Endometrial microvascular endothelial cells (primary cell): Measurements from ENCODE around the gene PTPRN2. TPM values are rescaled to one million over a fixed set of nuclear protein-coding genes. Genes with fewer than 3 reads are reported as not detected.
"Not testable (repeated sequence)": the region's sequence is repeated elsewhere in the genome, so short reads cannot be mapped to it uniquely, and the experiment has no call there.

ENCODE experiments used
- in situ Hi-C: cut with HindIII; loops from 2 replicates; pipeline ENCODE4 v1.10.0; 2017; ENCODE audit warnings: low sequenced_read_pairs, low pct_unique_long_range_greater_than_20kb; ENCODE audit errors: inconsistent ontology term
- total RNA-seq: library from RNA; depleted of rRNA; stranded (reverse); fragments of >200 nt; gene quantifications from one replicate; pipeline ENCODE4 v1.2.3, GENCODE V29; 2015; ENCODE audit errors: inconsistent ontology term

Gene PTPRN2
- total RNA-seq, 1 donor from 2014 or later, result 13.3 TPM

DNA sequence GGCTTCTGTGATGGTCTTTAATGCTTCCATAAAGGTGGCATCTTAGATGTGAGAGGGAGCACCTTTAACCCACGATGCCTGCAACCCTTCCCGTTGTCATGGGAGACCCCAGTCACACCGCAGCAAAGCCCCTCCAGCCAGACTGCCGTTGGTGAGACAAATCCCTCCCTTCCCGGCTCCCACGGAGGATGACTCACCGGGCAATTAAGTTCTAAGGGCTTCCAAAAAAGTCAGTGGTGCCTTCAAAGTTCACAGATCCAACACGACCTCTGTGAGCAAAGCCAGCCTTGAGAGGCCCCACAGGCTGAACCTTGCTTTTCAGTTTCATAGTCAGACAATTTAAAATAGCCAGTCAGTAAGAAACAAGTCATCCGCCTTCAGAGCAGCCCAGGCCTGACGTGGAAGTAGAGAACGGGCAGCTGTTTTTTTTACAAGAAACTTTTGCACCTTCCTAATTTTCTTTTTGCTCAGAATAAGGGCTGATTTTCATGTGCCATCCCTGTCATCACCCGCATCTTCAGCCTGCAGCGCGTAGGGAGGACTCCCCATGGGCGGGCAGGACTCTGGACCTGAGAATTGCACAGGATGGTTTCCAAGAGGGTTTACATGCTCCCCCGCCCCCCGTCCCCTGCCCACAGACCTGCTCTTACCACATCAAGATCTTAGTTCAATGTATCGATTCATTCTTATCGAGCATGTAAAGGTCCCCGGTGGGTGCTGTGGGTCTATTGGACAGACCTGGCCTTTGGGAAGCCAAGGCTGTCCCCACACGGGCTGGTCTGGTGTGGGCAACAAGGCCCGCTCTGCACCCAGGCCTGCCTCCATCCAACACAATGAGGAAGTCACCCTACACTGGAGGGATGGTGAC, 916.9 kb downstream of the PTPRN2 start:
- in situ Hi-C loops, result no loop called here

DNA sequence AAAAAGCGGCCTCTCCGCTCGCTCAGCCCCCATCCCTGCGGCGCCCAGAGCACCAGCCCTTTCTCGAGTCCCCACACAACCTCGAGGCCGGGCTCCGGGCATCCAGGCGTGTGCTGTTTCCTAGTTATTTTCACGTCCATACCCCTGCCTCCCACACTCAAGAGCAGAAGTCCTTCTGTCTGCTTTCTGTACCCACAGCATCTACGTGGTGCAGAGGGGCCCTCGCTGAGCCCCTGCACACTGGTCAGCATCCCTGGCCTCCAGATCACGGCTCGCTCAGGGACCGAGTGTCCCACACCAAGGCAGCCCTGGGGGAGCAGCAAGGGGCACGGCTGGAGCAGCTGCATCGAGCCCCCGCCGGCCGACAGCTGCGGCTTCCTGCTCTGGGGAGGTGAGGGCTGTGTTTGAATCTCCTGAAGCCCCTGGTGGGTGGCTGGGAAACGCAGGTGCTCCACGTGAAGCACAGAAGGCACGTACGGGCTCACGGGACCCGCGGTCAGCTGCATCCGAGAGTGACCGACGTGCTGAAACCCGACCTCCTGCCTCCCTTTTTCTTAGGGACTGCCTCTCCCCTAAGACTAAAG, 917.8 kb downstream of the PTPRN2 start:
- in situ Hi-C loops, result no loop called here

GRCh38 chr7:157668884-157669767, 918.5 kb downstream of the PTPRN2 start:
- in situ Hi-C loops, result no loop called here

GRCh38 chr7:157668221-157668883, 919.3 kb downstream of the PTPRN2 start:
- in situ Hi-C loops, result no loop called here

GRCh38 chr7:157667731-157668130, 919.9 kb downstream of the PTPRN2 start:
- in situ Hi-C loops, result no loop called here

DNA sequence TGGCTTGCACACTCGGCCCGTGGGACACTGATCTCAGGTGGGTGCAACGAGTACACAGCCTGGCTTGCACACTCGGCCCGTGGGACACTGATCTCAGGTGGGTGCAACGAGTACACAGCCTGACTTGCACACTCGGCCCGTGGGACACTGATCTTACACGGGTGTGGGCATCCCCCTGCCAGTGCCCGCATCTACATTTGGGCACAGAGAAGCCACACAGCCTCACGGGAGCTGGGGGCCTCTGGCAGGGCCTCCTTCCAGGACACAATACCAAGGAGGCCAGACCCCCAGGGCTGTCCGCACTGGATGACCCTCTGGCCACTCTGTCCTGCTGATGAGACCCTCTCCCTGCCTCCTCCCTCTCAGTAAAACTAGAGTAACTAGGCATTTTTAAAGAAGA, 920.4 kb downstream of the PTPRN2 start:
- in situ Hi-C loops, result no loop called here

DNA sequence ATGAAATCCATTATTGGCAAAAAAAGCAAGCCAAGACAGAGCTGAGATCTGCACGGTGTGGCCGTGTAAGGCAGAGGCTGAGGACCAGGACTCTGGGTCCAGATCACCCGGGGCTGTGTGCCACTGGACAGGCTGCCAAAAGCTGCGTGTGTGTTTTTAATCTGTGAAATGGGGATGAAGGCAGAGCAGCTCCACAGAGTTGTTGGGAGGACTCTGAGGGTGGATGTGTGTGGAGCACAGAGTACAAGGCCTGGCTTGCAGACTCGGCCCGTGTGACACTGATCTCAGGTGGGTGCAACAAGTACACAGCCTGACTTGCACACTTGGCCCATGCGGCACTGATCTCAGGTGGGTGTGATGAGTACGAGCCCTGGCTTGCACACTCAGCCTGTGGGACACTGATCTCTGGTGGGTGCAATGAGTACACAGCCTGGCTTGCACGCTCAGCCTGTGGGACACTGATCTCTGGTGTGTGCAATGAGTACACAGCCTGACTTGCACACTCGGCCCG, 921.0 kb downstream of the PTPRN2 start:
- in situ Hi-C loops, result no loop called here

GRCh38 chr7:157665634-157665988, 922.0 kb downstream of the PTPRN2 start:
- in situ Hi-C loops, result not testable (repeated sequence)

GRCh38 chr7:157664871-157665633, 922.6 kb downstream of the PTPRN2 start:
- in situ Hi-C loops, result no loop called here

- in situ Hi-C loops, result no loop called here
These were observed 923.6 kb downstream of the PTPRN2 start for GRCh38 chr7:157664034-157664433.

GRCh38 chr7:157662981-157663716, 924.5 kb downstream of the PTPRN2 start:
- in situ Hi-C loops, result no loop called here

DNA sequence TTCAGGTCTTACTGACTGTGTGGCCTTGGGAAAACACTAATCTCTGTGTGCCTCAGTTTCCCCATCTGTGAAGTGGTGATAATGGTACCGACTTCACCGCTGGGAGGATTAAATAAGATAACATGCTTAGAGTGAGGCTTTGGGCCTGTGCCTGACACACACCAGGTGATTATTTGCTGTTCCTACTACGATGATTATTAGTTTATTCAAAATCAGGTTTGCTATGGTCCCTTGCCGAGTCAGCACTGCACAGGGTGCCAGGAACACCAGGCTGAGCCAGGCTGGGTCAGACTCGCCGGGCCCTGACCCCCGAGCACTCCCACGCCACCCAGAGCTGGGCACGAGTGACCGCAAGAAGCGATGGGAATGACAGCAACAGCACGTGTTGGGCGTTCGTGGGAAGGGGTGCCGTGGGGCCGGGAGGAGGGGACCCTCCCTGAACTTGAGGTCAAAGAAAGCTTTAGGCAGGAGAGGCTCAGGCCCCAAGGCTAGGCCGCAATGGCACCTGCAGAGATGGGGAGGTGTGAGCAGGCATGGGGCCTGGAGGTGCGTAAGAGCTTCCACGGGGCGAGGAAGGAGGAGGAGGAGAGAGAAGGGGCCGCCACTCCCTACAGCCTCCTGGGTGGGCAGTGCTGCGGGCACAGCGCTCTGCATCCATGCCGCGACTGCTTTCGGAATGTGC, 925.4 kb downstream of the PTPRN2 start:
- in situ Hi-C loops, result no loop called here

- in situ Hi-C loops, result no loop called here
These were observed 926.0 kb downstream of the PTPRN2 start for GRCh38 chr7:157661611-157661975.

GRCh38 chr7:157660971-157661610, 926.5 kb downstream of the PTPRN2 start:
- in situ Hi-C loops, result no loop called here

DNA sequence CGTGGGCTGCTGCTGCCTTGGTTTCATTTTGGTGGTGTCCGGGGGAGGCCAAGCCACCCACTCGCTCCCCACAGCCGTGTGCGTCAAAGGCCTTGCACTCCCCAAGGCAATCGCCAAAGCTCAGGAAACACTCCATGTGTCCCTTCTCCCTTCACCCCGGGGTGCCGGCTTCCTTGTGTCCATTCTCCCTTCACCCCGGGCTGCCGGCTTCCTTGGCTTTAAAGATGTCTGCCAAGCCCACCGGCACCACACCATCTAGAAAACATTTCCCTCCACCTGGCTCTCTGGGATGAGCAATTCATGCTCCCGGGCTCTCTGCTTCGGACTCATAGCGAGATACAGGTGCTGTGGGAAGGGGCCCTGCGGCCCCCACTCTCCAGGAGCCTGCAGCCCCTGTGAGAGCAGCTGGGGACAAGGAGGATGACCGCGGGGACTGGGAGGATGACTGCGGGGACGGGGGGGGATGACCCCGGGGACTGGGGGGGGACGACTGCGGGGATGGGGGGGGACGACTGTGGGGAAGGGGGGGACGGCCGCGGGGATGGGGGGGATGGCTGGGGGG, 928.7 kb downstream of the PTPRN2 start:
- in situ Hi-C loops, result no loop called here
